Measurements from ENCODE around the gene PAX8.

PAX8 gene

GRCh38 chr2:113219889-113220641 lies 58.7 kb downstream of the PAX8 start:
- no peak for DNase-seq (ENCODE audit: low spot score)

DNA sequence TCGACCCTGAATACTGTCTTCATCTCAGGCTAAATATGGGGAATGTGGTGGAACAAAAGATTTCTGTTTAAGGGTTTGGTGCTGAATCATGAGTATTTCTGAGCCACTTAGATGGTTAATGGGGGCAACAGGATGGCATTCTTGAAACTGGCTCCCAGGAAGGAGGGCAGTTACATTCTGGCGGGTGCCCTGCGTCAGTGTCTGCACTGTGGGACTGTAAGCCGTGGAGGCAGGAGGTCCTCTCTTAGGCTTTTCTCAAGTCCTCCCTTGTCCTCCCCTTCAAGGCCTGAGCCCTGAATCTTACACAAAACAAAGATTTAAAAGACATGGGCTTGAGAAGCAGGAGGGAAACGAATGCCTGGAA lies 59.2 kb downstream of the PAX8 start:
- DNase-seq (ENCODE audit: low spot score) = no peak

DNA sequence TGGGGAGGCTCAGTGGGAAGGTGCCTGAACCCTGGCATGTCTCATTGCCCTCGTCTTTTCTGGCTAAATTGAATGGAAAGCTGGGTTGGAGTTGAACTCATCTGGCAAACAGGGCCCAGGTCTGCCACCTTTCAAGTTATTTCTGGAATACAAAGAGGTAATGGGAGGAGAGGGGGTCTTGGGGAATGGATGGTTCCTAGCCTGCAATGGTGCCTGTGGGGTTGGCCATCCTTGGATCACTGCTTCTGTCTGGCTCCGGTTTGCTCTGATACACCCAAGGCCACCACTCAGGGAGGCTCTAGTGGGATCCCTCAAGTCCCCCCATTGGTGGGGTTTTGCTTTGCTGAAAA lies 59.7 kb downstream of the PAX8 start:
- DNase-seq (ENCODE audit: low spot score) = no peak

GRCh38 chr2:113218283-113219091 lies 60.2 kb downstream of the PAX8 start:
- DNase-seq (ENCODE audit: low spot score) = peak; percentile 71

DNA sequence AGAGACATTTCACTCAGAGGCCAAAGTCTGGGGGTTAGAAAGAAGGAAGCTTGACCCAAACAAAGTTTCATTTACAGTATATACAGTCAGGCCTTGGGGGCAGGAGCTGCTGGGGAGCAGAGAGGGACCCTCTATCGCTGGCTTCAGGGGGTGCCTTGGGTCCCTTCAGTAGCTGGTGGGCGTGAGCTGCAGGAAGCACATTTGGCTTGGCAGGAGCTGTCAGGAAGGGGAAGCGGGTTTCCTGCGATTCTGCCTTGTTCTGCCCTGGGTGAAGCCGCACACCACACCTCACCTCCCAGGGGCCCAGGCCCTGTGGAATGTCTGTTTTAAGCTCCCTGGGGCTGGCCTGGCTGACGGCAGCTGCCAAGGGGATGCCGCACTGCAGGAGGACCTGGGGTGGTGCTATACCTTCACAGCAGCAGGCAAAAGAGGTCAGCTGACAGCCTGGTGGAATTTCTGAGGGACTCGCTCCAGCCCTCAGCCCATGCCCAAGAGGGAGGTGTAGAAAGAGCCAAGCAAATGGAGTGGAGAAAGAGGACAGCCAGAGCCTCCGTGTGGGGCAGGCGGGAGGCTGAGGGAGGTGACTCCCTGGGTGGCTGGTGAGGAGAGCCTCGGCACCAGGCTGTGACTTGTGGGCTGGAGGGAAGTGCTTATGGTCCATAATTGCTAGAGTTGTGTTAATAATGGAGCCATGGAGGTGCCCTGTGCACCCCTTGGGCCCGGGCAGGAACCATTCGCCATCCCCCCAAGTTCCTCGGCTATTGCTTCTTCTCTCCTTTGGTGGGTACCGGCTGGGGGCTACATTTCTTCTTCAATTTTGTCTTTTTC lies 61.1 kb downstream of the PAX8 start:
- no peak for DNase-seq (ENCODE audit: low spot score)

- DNase-seq (ENCODE audit: low spot score) = no peak
Measured at GRCh38 chr2:113216891-113217454, 61.7 kb downstream of the PAX8 start.

DNA sequence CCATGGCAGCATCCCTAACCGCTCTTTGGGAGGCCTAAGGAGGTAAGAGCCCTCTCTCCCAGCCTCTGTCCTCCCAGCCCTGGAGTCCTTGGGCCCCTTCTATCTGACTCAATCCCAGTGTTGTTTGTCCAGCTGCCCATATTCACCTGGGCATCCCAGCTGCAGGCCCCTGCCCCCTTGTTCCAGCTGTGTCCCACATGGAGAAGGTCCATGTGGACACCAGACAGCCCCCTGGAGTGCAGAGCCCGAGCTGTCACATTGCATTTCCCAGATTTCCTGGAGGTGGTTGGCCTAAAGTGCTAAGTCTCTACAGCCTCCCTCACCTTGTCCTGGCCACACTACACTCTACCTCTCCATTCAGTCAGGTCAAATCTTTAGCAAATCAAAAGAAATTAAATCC lies 62.4 kb downstream of the PAX8 start:
- DNase-seq (ENCODE audit: low spot score) = no peak

DNA sequence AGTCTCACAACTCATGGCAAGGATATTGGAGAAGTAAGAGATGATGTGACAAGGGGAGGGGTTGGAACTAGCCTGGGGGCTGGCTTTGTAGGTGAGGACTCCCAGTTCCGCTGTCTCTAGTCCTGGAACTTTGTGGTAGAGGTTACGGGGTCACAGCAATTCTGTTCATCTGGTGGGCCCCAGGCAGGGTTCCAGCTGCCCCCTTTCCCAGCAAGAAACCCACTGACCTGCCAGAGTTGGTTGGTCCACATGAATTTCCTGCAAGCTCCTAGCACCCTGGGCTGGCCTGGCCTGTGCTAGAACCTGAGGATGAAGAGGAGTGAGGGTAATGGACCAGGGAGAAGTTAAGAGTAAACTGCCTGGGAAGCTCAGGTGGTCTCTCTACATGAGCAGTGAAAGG lies 63.7 kb downstream of the PAX8 start:
- DNase-seq (ENCODE audit: low spot score) = no peak

DNA sequence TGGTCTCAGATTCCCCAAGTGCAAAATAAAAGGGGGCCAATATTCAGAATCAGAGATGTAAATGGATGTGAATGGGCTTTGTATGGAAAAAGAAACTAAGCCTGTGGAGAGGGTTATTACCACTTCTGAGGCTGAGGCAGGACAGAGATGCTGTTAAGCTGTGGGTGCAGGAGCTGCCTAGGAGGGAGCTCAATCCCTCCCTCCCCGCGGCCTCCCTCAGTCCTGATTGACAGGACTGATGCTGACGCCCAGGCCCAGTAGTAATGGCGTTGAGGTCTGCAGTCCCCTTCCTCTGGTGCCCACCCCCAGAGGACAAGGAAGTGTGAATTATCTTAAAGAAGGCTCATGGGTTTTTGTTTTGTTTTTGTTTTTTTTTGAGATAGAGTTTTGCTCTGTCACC lies 64.6 kb downstream of the PAX8 start:
- DNase-seq (ENCODE audit: low spot score) = no peak

GRCh38 chr2:113213061-113213930 lies 65.4 kb downstream of the PAX8 start:
- DNase-seq (ENCODE audit: low spot score) = no peak

- no peak for DNase-seq (ENCODE audit: low spot score)
Measured at GRCh38 chr2:113212245-113213060, 66.3 kb downstream of the PAX8 start.

- no peak for DNase-seq (ENCODE audit: low spot score)
Measured at GRCh38 chr2:113211226-113212105, 67.3 kb downstream of the PAX8 start.

DNA sequence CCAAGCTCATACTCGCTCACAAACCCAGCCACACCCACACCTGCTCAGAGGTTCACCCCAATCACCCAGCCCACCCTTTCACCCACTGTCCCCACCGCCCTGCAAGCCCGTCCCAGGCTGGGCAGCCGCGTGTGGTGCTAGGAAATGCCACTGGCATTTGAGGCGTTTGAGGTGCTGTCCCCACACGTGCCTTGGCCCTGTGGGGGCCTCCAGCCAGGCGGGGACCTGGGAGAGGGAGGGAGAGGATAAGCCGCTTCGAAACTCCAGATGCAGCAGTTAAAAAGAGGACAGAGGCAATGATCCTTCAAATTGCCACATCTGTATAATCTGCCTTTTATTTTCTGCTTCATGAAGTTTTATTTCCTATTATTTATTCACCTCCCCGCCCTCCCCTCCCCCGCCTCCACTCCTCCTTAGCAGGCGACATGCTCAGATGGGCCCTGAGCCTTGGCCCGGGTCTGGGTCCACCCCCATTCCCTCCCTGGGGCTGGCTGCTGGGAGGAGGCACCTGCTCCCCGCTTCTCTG lies 69.0 kb downstream of the PAX8 start:
- no peak for DNase-seq (ENCODE audit: low spot score)

- DNase-seq (ENCODE audit: low spot score) = no peak
Measured at GRCh38 chr2:113209011-113209645, 69.6 kb downstream of the PAX8 start.

- DNase-seq (ENCODE audit: low spot score) = no peak
Measured at GRCh38 chr2:113208396-113208795, 70.3 kb downstream of the PAX8 start.

DNA sequence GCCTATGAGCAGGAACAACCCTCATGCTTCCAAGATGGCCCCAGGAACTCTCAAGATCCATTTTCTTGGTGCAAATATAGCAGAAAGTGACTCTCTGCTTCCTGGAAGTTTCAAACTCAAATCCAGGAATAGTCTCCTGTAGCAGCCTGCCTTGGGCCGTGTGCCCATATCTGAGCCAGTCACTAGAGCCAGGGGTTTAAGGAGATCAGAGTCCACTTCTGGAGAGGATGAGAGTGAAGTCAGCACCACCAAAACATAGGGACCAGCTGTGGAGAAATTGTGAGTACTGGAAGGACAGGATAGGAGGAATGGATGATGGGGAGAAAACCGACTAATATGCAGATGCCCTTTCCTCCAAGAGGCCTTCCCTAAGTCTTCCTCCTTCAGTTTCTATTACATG lies 71.7 kb downstream of the PAX8 start:
- DNase-seq (ENCODE audit: low spot score) = no peak

- DNase-seq (ENCODE audit: low spot score) = no peak
Measured at GRCh38 chr2:113206251-113206650, 72.5 kb downstream of the PAX8 start.

DNA sequence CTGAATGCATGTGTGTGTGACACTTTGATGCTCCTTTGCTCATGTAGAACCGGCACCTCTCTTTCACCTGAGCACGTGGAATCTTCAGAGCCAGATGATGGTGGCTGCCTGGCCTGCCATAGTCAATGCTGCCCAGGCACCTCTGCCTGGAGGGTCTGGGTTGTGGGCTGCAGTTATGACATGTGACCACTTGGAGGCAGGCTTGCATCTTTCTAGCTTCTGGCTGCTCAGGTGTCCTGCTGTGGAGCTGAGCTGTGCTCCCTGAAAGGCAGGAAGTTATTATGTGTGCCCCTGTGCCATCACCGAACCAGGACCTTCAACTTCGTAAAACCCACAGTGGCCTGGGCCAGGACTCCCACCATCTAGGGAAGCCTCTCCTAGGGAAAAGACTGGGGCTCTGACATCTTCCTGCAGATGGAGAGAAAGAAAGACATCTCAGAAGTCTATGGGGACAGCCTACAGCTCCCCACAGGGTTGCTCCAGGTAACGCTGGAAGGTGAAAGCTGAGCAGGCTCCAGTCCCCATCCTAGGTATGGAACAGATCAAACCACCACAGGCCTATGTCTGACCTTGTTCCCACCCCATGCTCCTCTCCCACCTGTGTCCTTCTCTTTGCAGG lies 74.7 kb downstream of the PAX8 start:
- DNase-seq (ENCODE audit: low spot score) = peak; percentile 92

GRCh38 chr2:113203217-113203530 lies 75.5 kb downstream of the PAX8 start:
- no peak for DNase-seq (ENCODE audit: low spot score)
